GM21447 (cell line): ENCODE results near the gene ABCC4.
A peak's percentile ranks its signal among the peaks of the same experiment; 100 is the strongest.
"Not testable (repeated sequence)": the region's sequence is repeated elsewhere in the genome, so short reads cannot be mapped to it uniquely, and the experiment has no call there.

Experiments used
- ATAC-seq: cut with Tn5 transposase; IDR thresholded peaks from one replicate; pipeline ENCODE4 v1.9.1; 2021; ENCODE audit not compliant: unreplicated experiment

The ABCC4 gene

GRCh38 chr13:95204231-95204765 is 97.0 kb downstream of the ABCC4 start:
- no peak for ATAC-seq

- no peak for ATAC-seq
Observed at GRCh38 chr13:95201814-95202651, 99.2 kb downstream of the ABCC4 start.

GRCh38 chr13:95200386-95200957 is 100.8 kb downstream of the ABCC4 start:
- not testable (repeated sequence) for ATAC-seq

GRCh38 chr13:95199896-95200295 is 101.4 kb downstream of the ABCC4 start:
- ATAC-seq, result no peak

GRCh38 chr13:95198606-95199005 is 102.6 kb downstream of the ABCC4 start:
- not testable (repeated sequence) for ATAC-seq

- no peak for ATAC-seq
Observed at GRCh38 chr13:95197548-95197947, 103.7 kb downstream of the ABCC4 start.

- ATAC-seq, result no peak
Observed at GRCh38 chr13:95195146-95195545, 106.1 kb downstream of the ABCC4 start.

GRCh38 chr13:95193509-95194230 is 107.6 kb downstream of the ABCC4 start:
- ATAC-seq, result no peak

GRCh38 chr13:95192998-95193397 is 108.3 kb downstream of the ABCC4 start:
- no peak for ATAC-seq

- ATAC-seq, result not testable (repeated sequence)
Observed at GRCh38 chr13:95192564-95192945, 108.7 kb downstream of the ABCC4 start.

- peak; percentile 91 for ATAC-seq
Observed at GRCh38 chr13:95191821-95192563, 109.3 kb downstream of the ABCC4 start.

- ATAC-seq, result no peak
Observed at GRCh38 chr13:95188128-95188527, 113.1 kb downstream of the ABCC4 start.

- ATAC-seq, result no peak
Observed at GRCh38 chr13:95185851-95186250, 115.4 kb downstream of the ABCC4 start.

- no peak for ATAC-seq
Observed at GRCh38 chr13:95185311-95185710, 115.9 kb downstream of the ABCC4 start.

GRCh38 chr13:95184317-95184716 is 116.9 kb downstream of the ABCC4 start:
- no peak for ATAC-seq

- peak; percentile 47 for ATAC-seq
Observed at GRCh38 chr13:95182570-95183265, 118.5 kb downstream of the ABCC4 start.

GRCh38 chr13:95181586-95181985 is 119.7 kb downstream of the ABCC4 start:
- peak; percentile 73 for ATAC-seq

- ATAC-seq, result peak; percentile 5
Observed at GRCh38 chr13:95180513-95181245, 120.6 kb downstream of the ABCC4 start.

- ATAC-seq, result no peak
Observed at GRCh38 chr13:95176611-95177259, 124.5 kb downstream of the ABCC4 start.
